T-helper 1 cell treated with Interleukin-12 subunit alpha and Interleukin-12 subunit beta and Interleukin-4 antibody, amounts not matched to agents 30 ng/mL and 1 ng/mL, for 36 hours (primary cell): ENCODE results near the gene GUK1. TPM values are rescaled to one million over a fixed set of nuclear protein-coding genes. Genes with fewer than 3 reads are reported as not detected.

Source experiments
- intact Hi-C: fragments of 100-400 bp; cut with micrococcal nuclease; formaldehyde crosslinking; loops from one replicate; pipeline ENCODE4 v1.15.1; 2024
- total RNA-seq: library from RNA; stranded (reverse); gene quantifications from 2 replicates; pipeline ENCODE4 v1.2.3, GENCODE V29; 2022

Gene GUK1, protein sequence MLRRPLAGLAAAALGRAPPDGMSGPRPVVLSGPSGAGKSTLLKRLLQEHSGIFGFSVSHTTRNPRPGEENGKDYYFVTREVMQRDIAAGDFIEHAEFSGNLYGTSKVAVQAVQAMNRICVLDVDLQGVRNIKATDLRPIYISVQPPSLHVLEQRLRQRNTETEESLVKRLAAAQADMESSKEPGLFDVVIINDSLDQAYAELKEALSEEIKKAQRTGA
- total RNA-seq = 227 and 238 TPM in 2 replicates

DNA sequence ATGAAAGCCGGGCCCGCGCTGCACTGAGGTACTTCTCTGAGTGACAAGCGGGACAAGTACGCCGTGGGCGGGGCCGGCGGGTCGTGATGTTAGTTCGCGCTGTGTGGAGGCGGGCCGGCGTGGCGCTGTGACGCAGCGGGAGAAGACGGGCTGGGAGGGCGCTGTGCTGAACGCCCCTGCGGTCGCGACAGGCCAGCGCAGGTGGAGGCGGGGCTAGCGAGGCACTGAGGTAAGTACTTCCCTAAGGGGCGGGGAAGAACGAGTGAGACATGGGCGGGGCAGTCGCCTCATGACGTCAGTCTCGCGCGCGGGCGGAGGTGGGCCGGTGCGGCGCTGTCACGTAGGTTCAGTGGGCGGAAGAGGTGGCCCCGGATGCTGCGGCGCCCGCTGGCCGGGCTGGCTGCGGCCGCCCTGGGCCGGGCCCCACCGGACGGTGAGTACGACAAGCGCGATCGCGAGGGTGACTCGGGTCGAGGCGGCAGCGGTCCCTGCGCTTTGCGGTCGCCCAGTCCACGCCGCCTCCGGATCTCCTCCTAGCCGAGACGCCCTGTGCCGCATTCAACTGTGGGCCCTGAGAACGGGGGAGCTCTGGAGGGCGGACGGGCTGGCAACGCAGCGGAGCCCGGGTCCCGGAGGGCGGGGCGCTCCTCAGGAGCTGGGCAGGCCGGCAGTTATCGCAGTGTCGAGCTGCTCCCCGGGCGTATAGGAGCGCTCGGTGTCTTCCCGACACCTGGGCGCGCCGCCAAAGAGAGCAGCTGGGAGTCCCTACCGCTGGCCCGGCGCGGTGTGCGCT, at the start of gene GUK1:
TSS of gene GUK1 (plus strand) at position 349 of the 793 bp plus-strand sequence. CDS start at position 373, 24 bp downstream.
- intact Hi-C loops = loop anchor here (1.0 kb wide), 15 partner anchors 9 to 405 kb away; partner anchors contain the start of genes ARF1, C1orf35, IBA57 and JMJD4

DNA sequence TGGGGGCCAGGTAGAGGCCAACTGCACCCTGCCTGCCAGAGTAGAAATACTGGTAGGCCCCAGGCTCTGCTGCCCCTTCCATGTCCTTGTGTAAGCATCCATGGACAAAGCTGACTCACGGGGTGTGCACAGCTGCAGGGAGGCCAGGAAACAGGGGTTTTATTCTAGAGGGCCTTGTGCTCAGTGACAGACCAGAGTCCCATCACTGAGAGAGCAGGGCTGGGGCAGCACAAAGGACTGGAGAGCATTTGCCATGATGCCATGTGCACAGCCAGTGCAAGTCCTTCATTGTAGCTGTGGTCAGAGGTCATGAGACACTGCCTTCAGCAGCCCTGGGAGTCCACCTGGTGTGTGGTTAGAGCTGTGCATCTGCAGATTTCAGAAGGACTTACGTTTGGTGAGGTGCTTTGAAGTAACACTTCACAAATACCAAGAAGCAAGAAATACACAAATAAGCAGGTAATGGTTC, 49.4 kb upstream of the GUK1 start:
- intact Hi-C loops = no loop called here

DNA sequence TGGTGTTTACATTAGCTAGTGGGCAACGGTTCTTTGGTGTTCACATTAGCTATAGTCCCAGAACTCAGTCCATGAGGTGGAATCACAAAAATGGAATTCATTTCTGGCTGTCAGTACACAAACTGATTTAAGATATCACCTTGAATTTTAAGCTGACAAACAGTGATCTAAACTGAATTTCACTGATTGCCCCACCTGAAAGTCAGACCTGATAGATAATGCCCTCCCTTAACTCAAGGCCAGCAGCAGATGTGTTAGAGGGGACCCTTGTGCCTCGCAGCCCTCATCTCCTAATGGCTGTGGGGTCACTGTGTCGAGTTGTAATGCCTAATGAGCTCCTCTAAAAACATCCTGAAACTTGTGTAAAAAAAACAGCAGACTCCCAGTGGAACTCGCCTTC, 49.0 kb upstream of the GUK1 start:
- intact Hi-C loops = no loop called here

DNA sequence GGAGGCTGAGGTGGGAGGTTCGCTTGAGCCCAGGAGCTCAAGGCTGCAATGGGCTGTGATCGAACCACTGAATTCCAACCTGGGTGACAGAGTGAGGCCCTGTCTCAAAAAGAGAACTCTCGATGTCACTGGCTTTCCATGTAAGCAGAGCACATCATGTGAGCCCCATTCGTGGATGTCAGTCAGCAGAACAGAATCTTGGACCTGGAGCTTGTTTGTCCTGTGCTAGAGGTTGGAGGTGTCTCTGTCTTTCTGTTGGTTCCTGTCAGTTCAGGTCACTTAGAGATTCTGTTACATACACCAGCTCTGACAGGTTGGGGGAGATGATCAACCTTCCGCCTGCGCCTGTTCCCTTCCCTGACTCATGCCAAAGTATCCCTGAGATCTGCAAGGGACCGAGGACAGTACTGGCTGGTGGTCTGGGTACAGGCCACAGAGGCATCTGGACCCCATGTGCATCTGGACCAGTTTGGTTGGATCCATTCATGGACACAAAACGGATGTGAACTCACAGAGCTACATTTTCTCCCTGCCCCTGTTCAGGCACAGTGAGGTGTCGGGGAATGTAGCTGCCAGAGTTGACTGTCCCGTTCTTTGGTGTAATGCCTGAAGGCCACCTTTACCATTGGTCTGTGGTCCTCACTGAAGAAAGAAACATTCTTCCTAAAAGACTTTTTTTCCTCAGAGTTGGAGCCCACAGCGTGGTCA, 47.6 kb upstream of the GUK1 start:
- intact Hi-C loops = no loop called here

DNA sequence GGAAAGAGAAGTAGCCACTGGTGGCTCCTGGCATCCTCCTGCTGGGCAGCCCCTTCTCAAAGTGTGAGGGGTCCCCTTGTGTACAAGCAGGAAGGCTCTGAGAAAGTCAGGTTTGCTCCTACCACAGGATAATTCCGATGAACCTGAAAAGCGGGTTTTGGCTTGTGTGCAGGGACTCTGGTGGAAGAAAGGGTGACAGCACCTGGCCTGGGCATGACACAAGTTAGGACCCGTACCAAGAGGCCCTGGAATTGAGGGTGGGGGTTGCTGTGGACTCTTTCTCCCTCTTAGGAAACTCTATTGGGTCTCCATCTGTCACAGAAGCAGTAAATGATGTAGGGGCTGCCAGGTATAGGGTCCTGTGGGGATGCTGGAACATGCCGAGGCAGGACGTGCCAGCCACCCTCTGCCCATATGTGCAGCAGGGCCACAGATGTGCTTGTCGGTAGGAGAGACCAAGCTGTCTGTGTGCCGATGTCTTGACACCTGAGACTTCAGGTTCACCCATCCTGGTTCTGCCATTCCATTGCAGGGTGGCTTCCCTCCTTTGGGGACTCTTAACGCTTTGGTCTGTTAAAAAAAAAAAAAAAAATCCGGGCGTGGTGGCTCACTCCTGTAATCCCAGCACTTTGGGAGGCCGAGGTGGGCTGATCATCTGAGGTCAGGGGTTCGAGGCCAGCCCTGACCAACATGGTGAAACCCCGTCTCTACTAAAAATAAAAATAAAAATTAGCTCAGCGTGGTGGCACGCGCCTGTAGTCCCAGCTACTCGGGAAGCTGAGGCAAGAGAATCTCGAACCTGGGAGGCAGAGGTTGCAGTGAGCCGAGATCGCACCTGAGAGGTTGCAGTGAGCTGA, 46.8 kb upstream of the GUK1 start:
- intact Hi-C loops = no loop called here

DNA sequence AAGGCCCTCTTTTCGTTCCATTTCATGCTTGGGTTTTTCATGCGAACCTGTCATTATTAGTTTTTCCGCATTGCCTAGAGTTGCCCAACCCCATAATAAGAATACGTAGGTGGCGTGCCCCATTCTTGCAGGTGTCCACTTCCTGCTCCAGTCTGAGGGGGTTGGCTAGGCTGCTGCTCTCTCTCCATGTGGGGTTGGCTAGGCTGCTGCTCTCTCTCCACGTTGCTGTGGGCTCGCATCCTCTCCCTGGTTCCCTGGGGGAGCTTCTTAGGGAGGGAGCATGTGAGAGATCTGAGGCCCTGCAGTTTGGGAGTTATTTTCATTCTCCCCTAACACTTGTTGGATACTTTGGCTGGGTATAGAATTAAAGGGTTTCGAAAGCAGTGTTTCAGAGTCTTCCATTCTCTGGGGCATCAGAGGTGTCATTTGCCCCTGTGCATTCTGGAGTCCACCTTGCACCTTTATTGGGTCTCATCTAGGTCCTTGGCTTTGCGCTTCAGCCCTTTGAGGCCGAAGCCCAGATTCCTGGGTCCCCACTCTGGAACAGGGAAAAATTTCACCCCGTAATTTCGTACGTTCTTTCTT, 45.6 kb upstream of the GUK1 start:
- intact Hi-C loops = no loop called here

DNA sequence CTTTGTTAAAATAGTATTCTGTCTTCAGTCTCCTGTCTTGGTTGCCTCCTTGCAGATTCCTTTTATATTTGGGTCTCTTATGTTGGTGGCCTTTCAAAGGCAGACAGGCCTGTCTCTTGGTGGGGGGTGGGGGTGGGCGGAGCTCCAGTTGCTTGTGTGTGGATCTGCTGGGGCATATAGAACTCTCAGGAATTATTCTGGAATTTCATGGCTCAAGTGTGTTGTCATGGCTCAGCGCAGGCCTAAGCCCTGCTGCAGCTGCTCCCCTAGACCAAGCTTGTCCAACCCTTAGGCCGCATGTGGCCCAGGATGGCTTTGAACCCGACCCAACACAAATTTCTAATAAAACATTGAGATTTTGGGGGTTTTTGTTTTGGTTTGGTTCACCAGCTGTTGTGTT, 44.9 kb upstream of the GUK1 start:
- intact Hi-C loops = no loop called here

DNA sequence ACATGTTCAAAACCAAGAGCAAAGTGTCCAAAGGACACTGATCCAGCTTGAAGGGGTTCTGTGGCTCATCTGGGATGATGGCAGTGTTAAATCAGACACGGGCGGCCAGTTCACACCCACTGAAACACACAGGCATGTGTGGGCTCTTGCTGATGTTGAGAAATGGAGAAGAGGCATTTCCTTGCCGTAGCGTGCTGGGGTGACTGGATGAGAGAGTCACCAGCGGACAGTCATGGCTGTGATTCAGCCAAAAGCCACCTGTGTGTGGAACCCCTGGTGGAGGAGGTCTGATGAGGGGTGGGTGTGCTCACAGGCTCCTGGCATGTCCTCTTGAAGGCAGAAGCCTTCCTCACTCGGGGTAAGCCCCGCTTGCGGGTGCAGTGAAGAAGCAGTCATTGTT, 44.1 kb upstream of the GUK1 start:
- intact Hi-C loops = no loop called here

DNA sequence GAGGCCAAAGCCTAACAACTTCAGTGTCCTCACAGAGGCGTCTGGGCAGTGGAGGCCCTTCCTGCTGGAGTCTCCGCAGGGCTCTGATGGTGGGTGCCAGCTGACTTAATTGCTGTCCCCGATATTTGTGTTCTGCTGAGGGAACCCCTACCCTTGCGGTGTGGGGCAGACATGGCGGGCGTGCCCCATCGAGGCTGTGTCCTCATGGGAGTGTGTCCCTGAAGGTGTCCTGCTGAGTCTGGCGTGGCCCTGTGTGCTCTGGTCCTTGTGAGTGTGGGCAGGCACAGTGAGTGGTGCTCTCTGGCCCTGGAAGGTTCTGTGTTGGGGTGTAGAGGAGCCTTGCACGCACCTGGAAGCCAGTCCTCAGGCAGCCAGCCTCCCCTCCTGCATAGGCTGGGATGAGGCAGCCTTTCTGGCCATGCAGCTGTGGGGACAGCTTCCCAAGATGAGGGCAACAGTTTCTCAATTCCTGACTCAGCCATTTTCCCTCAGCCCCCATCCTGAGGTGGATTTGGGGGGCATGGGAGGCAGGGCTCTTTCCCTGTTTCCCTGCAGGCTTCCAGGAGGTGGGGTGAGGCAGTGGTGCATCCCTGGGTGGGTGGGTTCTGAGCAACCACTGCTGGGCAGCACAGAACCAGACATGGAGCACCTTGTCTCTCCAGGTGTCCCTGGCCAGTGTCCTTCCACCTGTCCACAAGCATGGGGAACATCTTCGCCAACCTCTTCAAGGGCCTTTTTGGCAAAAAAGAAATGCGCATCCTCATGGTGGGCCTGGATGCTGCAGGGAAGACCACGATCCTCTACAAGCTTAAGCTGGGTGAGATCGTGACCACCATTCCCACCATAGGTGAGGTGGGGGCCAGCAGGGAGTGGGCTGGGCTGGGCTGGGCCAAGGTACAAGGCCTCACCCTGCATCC, 43.4 kb upstream of the GUK1 start:
- intact Hi-C loops = no loop called here

DNA sequence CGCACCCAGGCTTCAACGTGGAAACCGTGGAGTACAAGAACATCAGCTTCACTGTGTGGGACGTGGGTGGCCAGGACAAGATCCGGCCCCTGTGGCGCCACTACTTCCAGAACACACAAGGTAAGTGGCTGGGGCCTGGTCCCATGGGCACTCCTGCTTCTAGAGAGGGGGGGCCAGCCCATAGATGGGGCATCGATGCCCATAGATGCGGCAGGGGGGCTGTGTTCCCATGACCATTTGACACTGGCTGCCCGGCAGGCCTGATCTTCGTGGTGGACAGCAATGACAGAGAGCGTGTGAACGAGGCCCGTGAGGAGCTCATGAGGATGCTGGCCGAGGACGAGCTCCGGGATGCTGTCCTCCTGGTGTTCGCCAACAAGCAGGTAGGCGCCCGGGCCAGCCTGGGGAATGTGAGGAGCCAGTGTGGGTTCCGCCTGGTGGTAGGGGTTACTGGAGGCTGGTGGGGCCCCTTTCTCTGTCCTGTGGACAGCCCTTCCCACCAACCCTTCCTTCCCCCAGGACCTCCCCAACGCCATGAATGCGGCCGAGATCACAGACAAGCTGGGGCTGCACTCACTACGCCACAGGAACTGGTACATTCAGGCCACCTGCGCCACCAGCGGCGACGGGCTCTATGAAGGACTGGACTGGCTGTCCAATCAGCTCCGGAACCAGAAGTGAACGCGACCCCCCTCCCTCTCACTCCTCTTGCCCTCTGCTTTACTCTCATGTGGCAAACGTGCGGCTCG, 42.6 kb upstream of the GUK1 start:
- intact Hi-C loops = no loop called here

DNA sequence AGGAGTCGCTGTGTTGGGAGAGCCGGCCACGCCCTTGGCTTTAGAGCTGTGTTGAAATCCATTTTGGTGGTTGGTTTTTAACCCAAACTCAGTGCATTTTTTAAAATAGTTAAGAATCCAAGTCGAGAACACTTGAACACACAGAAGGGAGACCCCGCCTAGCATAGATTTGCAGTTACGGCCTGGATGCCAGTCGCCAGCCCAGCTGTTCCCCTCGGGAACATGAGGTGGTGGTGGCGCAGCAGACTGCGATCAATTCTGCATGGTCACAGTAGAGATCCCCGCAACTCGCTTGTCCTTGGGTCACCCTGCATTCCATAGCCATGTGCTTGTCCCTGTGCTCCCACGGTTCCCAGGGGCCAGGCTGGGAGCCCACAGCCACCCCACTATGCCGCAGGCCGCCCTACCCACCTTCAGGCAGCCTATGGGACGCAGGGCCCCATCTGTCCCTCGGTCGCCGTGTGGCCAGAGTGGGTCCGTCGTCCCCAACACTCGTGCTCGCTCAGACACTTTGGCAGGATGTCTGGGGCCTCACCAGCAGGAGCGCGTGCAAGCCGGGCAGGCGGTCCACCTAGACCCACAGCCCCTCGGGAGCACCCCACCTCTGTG, 41.7 kb upstream of the GUK1 start:
- intact Hi-C loops = no loop called here

DNA sequence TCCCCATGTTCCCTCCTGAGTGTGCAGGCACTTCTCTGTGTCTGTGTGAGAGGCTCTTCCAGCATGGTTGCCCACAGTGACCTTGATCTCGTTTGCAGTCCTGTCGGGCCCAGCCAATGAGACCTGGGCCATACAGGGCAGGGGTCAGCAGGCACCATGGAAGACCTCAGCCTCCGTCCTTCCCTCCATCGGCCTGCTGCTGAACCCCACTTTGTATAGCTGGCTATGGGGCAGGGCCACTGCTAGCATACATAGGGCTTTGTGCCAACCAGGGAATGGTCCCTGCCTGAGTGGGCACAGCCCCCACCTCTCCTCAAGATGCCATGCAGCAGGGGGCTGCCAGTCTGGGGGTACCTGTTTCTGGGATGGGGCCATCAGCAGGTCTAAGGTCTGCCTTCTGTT, 40.7 kb upstream of the GUK1 start:
- intact Hi-C loops = no loop called here

DNA sequence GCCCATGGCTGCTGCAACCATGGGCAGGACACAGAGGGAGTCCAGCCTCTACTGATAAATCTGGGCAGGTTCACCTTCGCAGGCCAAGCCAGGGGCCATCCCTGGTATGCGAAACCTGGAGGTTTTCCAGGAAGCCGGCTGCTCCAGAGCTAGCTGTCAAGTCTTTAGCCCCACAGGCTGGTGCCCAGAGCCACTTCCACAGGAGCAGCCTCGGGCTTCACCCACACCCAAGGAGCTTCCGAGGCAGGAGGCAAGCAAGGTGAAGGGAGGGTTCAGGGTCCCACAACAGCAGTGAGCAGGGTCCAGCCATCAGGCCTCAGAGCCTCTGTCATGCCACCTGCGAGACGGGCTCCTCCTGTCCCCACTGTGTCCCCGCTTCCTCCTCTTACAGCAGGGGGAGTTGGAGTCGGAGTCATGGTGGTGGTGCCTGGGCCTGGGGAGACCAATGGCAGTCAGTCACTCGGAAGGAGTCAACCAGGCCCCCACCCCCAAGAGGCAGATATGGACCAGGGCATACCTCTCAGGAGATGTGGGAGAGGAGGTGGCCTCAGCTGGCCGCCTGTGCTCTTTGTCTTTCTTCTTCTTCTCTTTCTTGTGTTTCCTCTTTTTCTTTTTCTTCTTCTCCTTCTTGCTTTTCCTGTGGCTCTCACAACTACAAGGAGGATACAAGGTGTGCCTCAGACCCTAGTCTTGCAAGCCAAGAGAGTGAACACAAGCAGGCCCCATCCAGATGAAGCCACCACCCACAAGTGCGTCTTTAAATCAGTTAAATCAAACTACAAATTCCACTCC, 39.1 kb upstream of the GUK1 start:
- intact Hi-C loops = loop anchor here (5.0 to 10.0 kb wide), 5 partner anchors 334 to 1964 kb away; partner anchors contain the start of genes GALNT2 and PARP1

DNA sequence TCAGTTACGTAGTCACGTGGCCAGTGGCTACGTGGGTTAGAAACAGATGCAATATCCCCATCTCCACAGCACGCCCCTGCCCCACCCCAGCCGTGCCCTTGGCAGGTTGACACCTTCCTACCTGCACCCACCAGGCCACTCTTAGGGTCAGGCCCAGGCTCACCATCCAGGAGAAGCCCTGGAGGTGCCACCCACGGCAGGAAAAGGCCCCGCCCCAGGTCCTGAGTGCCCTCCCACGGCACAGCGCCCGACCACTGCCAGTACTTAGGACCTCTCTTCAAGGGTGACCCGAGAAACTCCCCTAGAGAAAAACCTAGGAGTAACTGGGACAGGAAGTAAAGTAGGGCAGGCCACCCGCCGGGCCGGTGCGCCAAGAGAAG, 38.5 kb upstream of the GUK1 start:
- intact Hi-C loops = loop anchor here (5.0 to 10.0 kb wide), 5 partner anchors 334 to 1963 kb away; partner anchors contain the start of genes GALNT2 and PARP1

DNA sequence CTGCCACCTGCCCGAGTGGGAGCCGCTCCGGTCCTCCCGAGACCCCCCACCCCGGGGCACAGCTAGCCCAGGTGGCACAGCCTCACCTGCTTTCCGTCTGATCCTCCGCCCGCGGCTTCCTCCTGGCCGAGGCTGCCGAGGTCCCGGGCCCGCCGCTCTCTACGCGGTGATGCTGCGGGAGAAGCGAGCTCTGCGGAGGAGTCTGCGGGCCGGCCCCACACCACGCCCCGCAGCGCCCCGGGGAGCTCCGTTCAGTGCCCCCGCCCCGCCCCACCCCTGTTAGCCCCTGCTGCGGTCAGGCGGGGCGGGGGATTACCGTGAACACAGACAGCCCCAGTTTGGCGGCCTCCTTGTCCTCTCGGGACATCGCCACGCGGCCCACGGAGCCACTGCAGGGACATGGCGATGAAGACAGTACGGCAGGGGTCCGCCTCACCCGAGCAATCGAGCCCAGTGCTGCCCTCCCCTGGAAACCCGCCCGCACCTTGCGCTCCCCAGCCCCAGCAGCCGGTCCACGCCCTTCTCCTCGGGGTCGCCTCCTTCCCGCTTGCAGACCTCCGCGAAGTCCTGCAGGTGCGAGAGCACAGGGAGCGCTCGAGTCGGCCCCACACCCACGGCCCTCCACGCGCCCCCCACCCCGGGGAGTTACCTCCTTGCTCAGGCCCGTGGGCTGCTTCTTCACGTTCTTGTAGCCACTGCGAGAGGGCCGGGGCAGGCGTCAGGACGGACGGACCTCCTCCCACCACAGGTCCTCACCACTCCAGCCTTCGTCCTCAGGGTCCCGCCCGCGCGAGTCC, 37.9 kb upstream of the GUK1 start:
- intact Hi-C loops = loop anchor here (5.0 to 10.0 kb wide), 5 partner anchors 335 to 1963 kb away; partner anchors contain the start of genes GALNT2 and PARP1

DNA sequence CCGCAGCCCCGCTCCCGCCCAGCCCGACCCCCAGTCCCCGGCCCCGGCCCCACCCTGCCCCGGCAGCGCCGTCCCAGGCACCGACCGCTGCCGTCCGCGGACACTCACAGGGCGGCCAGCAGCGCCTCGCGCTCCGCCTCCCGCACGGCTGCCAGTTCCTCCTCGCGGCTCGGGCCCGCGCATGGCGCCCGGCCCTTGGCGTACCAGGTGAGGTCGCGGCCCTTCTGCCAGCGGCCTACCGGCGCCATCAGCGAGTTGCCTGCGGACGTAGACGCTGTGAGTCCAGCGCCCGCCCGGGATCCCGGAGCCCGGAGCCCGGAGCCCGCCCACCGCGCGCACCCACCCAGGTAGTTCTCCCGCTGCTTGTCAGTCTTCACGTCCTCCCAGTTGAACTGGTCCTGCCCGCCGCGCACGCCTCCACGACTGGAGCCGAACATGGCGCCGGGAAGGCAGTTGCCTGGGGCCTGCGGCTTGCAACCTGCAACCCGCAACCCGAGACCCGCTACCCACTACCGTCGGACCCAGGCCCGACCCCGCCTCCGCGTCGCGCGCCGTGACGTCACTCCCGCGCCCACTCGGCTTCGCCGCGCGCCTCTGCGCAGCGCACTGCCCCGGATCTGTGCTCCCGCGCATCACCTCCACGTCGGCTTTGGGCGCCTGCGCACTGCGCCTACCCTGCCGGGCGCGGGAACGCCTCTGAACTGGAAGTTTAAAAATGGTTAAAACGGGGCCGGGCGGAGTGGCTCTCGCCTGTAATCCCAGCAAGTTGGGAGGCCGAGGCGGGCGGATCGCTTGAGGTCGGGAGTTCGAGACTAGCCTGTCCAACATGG, 37.1 kb upstream of the GUK1 start, which contains the start of gene C1orf35:
TSS of gene C1orf35 (minus strand) at position 535 of the 830 bp plus-strand sequence. CDS start at position 437, 98 bp downstream.
- intact Hi-C loops = loop anchor here (1.0 to 10.0 kb wide), 11 partner anchors 21 to 1962 kb away; partner anchors contain the start of genes ARF1, GALNT2, GUK1 and JMJD4
